Renal pelvis (tissue), 12 donors: ENCODE data around the gene EPDR1. TPM values are rescaled to one million over a fixed set of nuclear protein-coding genes. Genes with fewer than 3 reads are reported as not detected.

Experiments used
- DNase-seq: peaks from one replicate; pipeline ENCODE4 v3.0.0-alpha.2; 2013
- long read RNA-seq, 16 experiments: transcript quantifications; one replicate each; lab custom pipeline, GENCODE V29; 2026
- polyA plus RNA-seq, 3 donors: library from polyadenylated mRNA; unstranded; fragments of 120-200 nt; gene quantifications; one replicate each; pipeline ENCODE4 v1.2.1, GENCODE V29; 2013; ENCODE audit not compliant: insufficient read length in 3 of 3

The EPDR1 gene
- polyA plus RNA-seq, result 10 to 100 TPM; 19.0 to 20.0 (median 19.8) TPM
- long read RNA-seq, donor 1, transcript EPDR1-201 (3 exons, 2,599 nt), result major isoform, 9 of 22 reads
- long read RNA-seq, donor 1, partial matches to known transcripts, result 5 of 22 reads
- long read RNA-seq, donor 1, other reads (novel, unspliced or antisense), result 6 of 22 reads
- long read RNA-seq, donor 2, transcript EPDR1-201 (3 exons, 2,599 nt), result major isoform, 7 of 8 reads
- long read RNA-seq, donor 2, partial matches to known transcripts, result 0 of 8 reads
- long read RNA-seq, donor 2, other reads (novel, unspliced or antisense), result 0 of 8 reads
- long read RNA-seq, donor 3, transcript EPDR1-201 (3 exons, 2,599 nt), result major isoform, 6 of 9 reads
- long read RNA-seq, donor 3, partial matches to known transcripts, result 0 of 9 reads
- long read RNA-seq, donor 3, other reads (novel, unspliced or antisense), result 0 of 9 reads
- long read RNA-seq, donor 4, partial matches to known transcripts, result 0 of 7 reads
- long read RNA-seq, donor 4, other reads (novel, unspliced or antisense), result 0 of 7 reads
- long read RNA-seq, donor 5, partial matches to known transcripts, result 0 of 5 reads
- long read RNA-seq, donor 5, other reads (novel, unspliced or antisense), result 0 of 5 reads
- long read RNA-seq, donor 6, transcript EPDR1-201 (3 exons, 2,599 nt), result major isoform, 7 of 7 reads
- long read RNA-seq, donor 6, partial matches to known transcripts, result 0 of 7 reads
- long read RNA-seq, donor 6, other reads (novel, unspliced or antisense), result 0 of 7 reads
- long read RNA-seq, donor 7, transcript EPDR1-201 (3 exons, 2,599 nt), result major isoform, 7 of 33 reads
- long read RNA-seq, donor 7, partial matches to known transcripts, result 22 of 33 reads
- long read RNA-seq, donor 7, other reads (novel, unspliced or antisense), result 0 of 33 reads
- long read RNA-seq, donor 8, partial matches to known transcripts, result 44 of 46 reads
- long read RNA-seq, donor 8, other reads (novel, unspliced or antisense), result 0 of 46 reads
- long read RNA-seq, donor 9, transcript EPDR1-201 (3 exons, 2,599 nt), result major isoform, 6 of 8 reads
- long read RNA-seq, donor 9, partial matches to known transcripts, result 0 of 8 reads
- long read RNA-seq, donor 9, other reads (novel, unspliced or antisense), result 0 of 8 reads
- long read RNA-seq, donor 10, transcript EPDR1-201 (3 exons, 2,599 nt), result major isoform, 8 of 35 reads
- long read RNA-seq, donor 10, partial matches to known transcripts, result 25 of 35 reads
- long read RNA-seq, donor 10, other reads (novel, unspliced or antisense), result 0 of 35 reads
- long read RNA-seq, donor 11, partial matches to known transcripts, result 0 of 5 reads
- long read RNA-seq, donor 11, other reads (novel, unspliced or antisense), result 0 of 5 reads
- long read RNA-seq, donor 12, transcript EPDR1-201 (3 exons, 2,599 nt), result major isoform, 7 of 11 reads
- long read RNA-seq, donor 12, partial matches to known transcripts, result 0 of 11 reads
- long read RNA-seq, donor 12, other reads (novel, unspliced or antisense), result 0 of 11 reads
- long read RNA-seq, donor 13, partial matches to known transcripts, result 0 of 4 reads
- long read RNA-seq, donor 13, other reads (novel, unspliced or antisense), result 0 of 4 reads
- long read RNA-seq, donor 14, transcript EPDR1-201 (3 exons, 2,599 nt), result major isoform, 17 of 18 reads
- long read RNA-seq, donor 14, partial matches to known transcripts, result 0 of 18 reads
- long read RNA-seq, donor 14, other reads (novel, unspliced or antisense), result 0 of 18 reads
- long read RNA-seq, donor 15, transcript EPDR1-201 (3 exons, 2,599 nt), result major isoform, 9 of 13 reads
- long read RNA-seq, donor 15, partial matches to known transcripts, result 0 of 13 reads
- long read RNA-seq, donor 15, other reads (novel, unspliced or antisense), result 0 of 13 reads
- long read RNA-seq, donor 16, transcript EPDR1-201 (3 exons, 2,599 nt), result major isoform, 10 of 47 reads
- long read RNA-seq, donor 16, partial matches to known transcripts, result 36 of 47 reads
- long read RNA-seq, donor 16, other reads (novel, unspliced or antisense), result 0 of 47 reads

- peak; percentile 65 for DNase-seq
Observed at GRCh38 chr7:37920305-37920848, at the start of gene EPDR1. Gene EPDR1, plus strand, starts transcription at chr7:37920640. Its CDS starts 300 bp downstream, at chr7:37920940.

GRCh38 chr7:37882086-37882485 is 38.4 kb upstream of the EPDR1 start:
- DNase-seq, result no peak

DNA sequence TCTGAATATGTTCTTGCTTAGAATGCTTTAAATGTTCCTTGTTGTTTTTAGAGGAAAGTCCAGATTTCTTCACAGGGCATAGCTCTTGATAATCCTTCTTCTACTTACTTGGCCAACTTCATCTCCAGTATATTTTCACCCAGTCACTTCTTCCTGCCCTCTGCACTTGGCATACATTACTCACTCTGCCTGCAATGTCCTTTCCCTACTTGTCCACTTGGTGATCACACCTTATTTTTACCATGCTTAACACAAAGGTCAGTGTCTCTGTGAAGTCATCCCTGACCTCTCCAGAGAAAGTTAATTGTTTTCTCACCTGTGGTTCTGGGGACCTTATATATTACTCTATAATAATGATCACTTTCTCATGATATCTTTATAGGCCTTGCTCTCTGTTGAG is 27.1 kb upstream of the EPDR1 start:
- DNase-seq, result no peak

- no peak for DNase-seq
Observed at GRCh38 chr7:37894671-37895070, 25.8 kb upstream of the EPDR1 start.

DNA sequence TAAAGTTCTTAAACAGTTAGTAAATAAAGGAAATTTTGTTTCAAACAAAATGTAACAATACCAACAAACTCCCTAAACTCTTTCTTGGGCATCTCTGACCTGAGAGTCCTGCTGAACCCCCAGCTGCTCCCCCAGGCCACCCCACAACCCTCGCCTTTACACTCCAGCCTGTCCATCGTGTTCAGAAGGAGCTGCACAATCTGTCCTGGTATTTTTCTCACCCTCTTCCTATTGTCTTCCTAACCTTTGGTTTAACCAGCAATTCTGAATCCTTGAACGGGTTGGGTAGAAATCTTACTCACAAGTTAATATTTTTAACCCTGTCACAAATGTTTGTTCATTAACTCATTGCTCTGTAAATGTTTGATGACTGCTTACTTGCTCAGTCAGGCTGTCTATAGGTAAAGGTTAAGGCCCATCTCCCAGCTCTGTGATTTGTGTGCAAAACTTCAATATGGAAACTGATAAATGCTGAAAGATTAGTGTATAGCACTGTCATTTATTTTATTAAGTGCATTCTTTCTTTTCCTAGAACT is 20.7 kb upstream of the EPDR1 start:
- no peak for DNase-seq

DNA sequence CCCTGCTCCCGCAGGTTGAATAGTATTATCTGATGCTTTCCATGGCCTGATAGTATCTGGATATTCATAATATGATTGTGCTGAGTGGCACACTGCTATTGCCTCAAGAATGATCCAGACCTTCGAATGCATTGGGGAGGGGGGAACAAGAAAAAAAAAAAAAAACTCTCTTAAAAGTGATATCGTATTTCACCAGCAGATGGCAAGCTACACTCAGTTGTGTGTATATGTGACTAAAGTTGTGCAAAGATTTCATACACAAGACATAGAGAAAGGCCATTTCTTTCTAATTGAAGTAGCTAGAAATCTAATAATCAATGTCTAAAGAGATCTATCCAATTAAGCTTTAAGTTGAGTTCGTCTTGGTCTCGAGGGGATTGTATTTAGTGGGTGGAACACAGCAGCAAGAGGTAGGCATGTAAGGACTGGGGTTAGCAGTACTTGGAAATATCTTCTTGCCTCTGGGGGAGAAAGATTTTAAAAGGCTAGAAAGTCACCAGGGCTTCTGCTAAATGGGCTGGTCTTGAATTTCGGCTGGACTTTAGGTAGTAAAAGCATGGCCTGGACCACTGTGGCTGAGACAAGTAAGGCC is 19.1 kb upstream of the EPDR1 start:
- DNase-seq, result no peak

GRCh38 chr7:37901890-37902524 is 18.4 kb upstream of the EPDR1 start:
- no peak for DNase-seq

- DNase-seq, result no peak
Observed at GRCh38 chr7:37908221-37908788, 12.1 kb upstream of the EPDR1 start.

- DNase-seq, result no peak
Observed at GRCh38 chr7:37912756-37913155, 7.7 kb upstream of the EPDR1 start.

GRCh38 chr7:37915438-37915837 is 5.0 kb upstream of the EPDR1 start:
- DNase-seq, result no peak

- no peak for DNase-seq
Observed at GRCh38 chr7:37916017-37916672, 4.3 kb upstream of the EPDR1 start.

GRCh38 chr7:37916673-37917660 is 3.5 kb upstream of the EPDR1 start, which contains the start of gene SFRP4:
Gene SFRP4, minus strand, starts transcription at chr7:37916817. Its CDS starts 280 bp downstream, at chr7:37916537.
- DNase-seq, result peak; percentile 78

GRCh38 chr7:37918526-37918925 is 1.9 kb upstream of the EPDR1 start:
- no peak for DNase-seq

- DNase-seq, result no peak
Observed at GRCh38 chr7:37920849-37921805, 687 bp downstream of the EPDR1 start.

- DNase-seq, result no peak
Observed at GRCh38 chr7:37921876-37922275, 1.4 kb downstream of the EPDR1 start.
